K562 (cell line): ENCODE measurements around the gene CNOT10. TPM values are rescaled to one million over a fixed set of nuclear protein-coding genes. Genes with fewer than 3 reads are reported as not detected.

ENCODE experiments used
- ATAC-seq: fragments of 200-7000 bp; cut with Tn5 transposase; 3 replicates; pipeline ENCODE4 v1.9.1; 2020; ENCODE audit warnings: moderate library complexity
- BruUV-seq: library from RNA; stranded (reverse); fragments of 400-500 nt; replicated peaks from 2 replicates; lab custom pipeline; 2021; lab: Mats Ljungman, UMichigan
- CTCF ChIA-PET: fragments of 300-600 bp; formaldehyde crosslinking; extraction: SDS; loops from one replicate; lab custom pipeline; 2021; ENCODE audit warnings: low intra/inter-chr PET ratio; lab: Yijun Ruan, JAX
- POLR2A ChIA-PET: fragments of 300-600, 350-650 bp; sonication (Branson Sonifier 250); formaldehyde crosslinking; extraction: SDS; loops from one replicate; lab custom pipeline; 2021; ENCODE audit warnings: antibody characterized with exemption, inconsistent platforms; lab: Yijun Ruan, JAX
- DNase-seq, 4 experiments: peaks; one replicate each; pipeline versions ENCODE4 v3.0.0 to v3.0.0-alpha.2; 2011 to 2018; ENCODE audit warnings: low spot score in 3 of 4, mixed read lengths in 3 of 4; ENCODE audit errors: extremely low read depth in 1 of 4
- FAIRE-seq: peaks from 2 replicates; lab custom pipeline; 2011; peaks lifted over from hg19 to GRCh38; lab: Jason Lieb, UNC
- H2AFZ ChIP-seq: 2 replicates; pipeline ENCODE4 v1.6.0; 2011; ENCODE audit warnings: low read depth, low read length, control low read depth, inconsistent platforms
- H3K27ac ChIP-seq: fragments of 200-600 bp; 3 replicates; pipeline ENCODE4 v1.8.0; 2011; ENCODE audit warnings: low read depth, mild to moderate bottlenecking, control low read depth, inconsistent platforms, low read length, moderate library complexity, mixed read lengths; ENCODE audit errors: extremely low read depth
- H3K27me3 ChIP-seq, 2 experiments: fragments of 300-600 bp in 1 of 2; 2 replicates in 1 of 2; 3 replicates in 1 of 2; pipeline versions ENCODE4 v1.6.0 to v1.8.0; 2011; ENCODE audit warnings: inconsistent platforms in 2 of 2, low read length in 2 of 2, mild to moderate bottlenecking in 1 of 2, mixed read lengths in 1 of 2, moderate library complexity in 1 of 2; ENCODE audit not compliant: control insufficient read depth in 2 of 2, insufficient read depth in 2 of 2
- H3K36me3 ChIP-seq: fragments of 300-600 bp; 3 replicates; pipeline ENCODE4 v1.8.0; 2011; ENCODE audit warnings: mild to moderate bottlenecking, low read length, inconsistent platforms; ENCODE audit not compliant: control insufficient read depth, insufficient read depth
- H3K4me1 ChIP-seq, 2 experiments: fragments of 200-600 bp in 1 of 2; replicated peaks in 1 of 2; 2 replicates in 1 of 2; 3 replicates in 1 of 2; pipeline versions ENCODE4 v1.5.1 to v1.8.0; 2011; ENCODE audit warnings: inconsistent platforms in 2 of 2, low read length in 2 of 2, mild to moderate bottlenecking in 1 of 2, mixed read lengths in 1 of 2, moderate library complexity in 1 of 2; ENCODE audit not compliant: control insufficient read depth in 2 of 2, insufficient read depth in 2 of 2
- H3K4me2 ChIP-seq: 2 replicates; pipeline ENCODE4 v1.6.1; 2011; ENCODE audit warnings: low read length, control low read depth, inconsistent platforms, mixed read lengths; ENCODE audit not compliant: insufficient read depth
- H3K4me3 ChIP-seq: fragments of 200-600 bp; sonication (generic), shearing (Covaris generic); 2 replicates; pipeline ENCODE4 v1.5.1; 2016; ENCODE audit warnings: control low read depth, inconsistent platforms
- H3K79me2 ChIP-seq: fragments of 200-600 bp; 3 replicates; pipeline ENCODE4 v1.8.0; 2011; ENCODE audit warnings: low read length, inconsistent platforms; ENCODE audit not compliant: control insufficient read depth, insufficient read depth
- H3K9ac ChIP-seq, 2 experiments: 2 replicates each; pipeline versions ENCODE4 v1.6.0 to v1.6.1; 2011; ENCODE audit warnings: low read depth in 2 of 2, low read length in 2 of 2, control low read depth in 1 of 2, inconsistent platforms in 1 of 2, mild to moderate bottlenecking in 1 of 2, mixed read lengths in 1 of 2; ENCODE audit not compliant: insufficient read depth in 1 of 2
- H3K9me1 ChIP-seq: one replicate; pipeline ENCODE4 v1.6.0; 2011; ENCODE audit warnings: inconsistent platforms, mild to moderate bottlenecking, low read length, moderate library complexity; ENCODE audit not compliant: control insufficient read depth, insufficient read depth
- H3K9me3 ChIP-seq: replicated peaks from 2 replicates; pipeline ENCODE4 v1.5.1; 2011; ENCODE audit warnings: low read depth, low read length, inconsistent platforms; ENCODE audit not compliant: control insufficient read depth, insufficient read depth
- H4K20me1 ChIP-seq: replicated peaks from 2 replicates; pipeline ENCODE4 v1.6.1; 2011; ENCODE audit warnings: low read length, inconsistent platforms, mixed read lengths; ENCODE audit not compliant: control insufficient read depth, insufficient read depth
- CCAR2 ChIP-seq: fragments of 200-400 bp; formaldehyde crosslinking; IDR thresholded peaks from 2 replicates; pipeline ENCODE4 v1.6.1; 2017; ENCODE audit warnings: mild to moderate bottlenecking, low read depth, low read length
- CHAMP1 ChIP-seq: fragments of 450-650 bp; IDR thresholded peaks from 2 replicates; pipeline ENCODE4 v1.6.1; 2016; ENCODE audit warnings: mild to moderate bottlenecking
- GABPB2 ChIP-seq: fragments of 250-450 bp; sonication (Bioruptor Pico); conservative IDR thresholded peaks from 2 replicates; pipeline ENCODE4 v1.5.1; 2021; ENCODE audit warnings: mild to moderate bottlenecking
- HOXB6 ChIP-seq: fragments of 250-450 bp; sonication (Bioruptor Pico); IDR thresholded peaks from 2 replicates; pipeline ENCODE4 v1.5.1; 2022; ENCODE audit warnings: mild to moderate bottlenecking, borderline replicate concordance
- ID3 ChIP-seq, 2 experiments: fragments of 250-450 bp in 1 of 2; fragments of 450-650 bp in 1 of 2; sonication (Bioruptor Pico) in 1 of 2; IDR thresholded peaks; 2 replicates each; pipeline versions ENCODE4 v1.6.1 to v1.8.0; 2016 to 2021; ENCODE audit warnings: mild to moderate bottlenecking in 2 of 2, moderate library complexity in 2 of 2, missing compliant biosample characterization in 1 of 2, missing genetic modification characterization in 1 of 2
- MTF1 ChIP-seq: fragments of 250-450 bp; sonication (Bioruptor Pico); IDR thresholded peaks from 2 replicates; pipeline ENCODE4 v1.9.0; 2021; ENCODE audit warnings: moderate library complexity, mild to moderate bottlenecking, inconsistent platforms, borderline replicate concordance
- NFIX ChIP-seq: fragments of 250-450 bp; sonication (Bioruptor Pico); IDR thresholded peaks from 2 replicates; pipeline ENCODE4 v1.4.0; 2020; ENCODE audit warnings: low read depth, mild to moderate bottlenecking, moderate library complexity
- SLC30A9 ChIP-seq: fragments of 250-450 bp; sonication (Bioruptor Pico); IDR thresholded peaks from 2 replicates; pipeline ENCODE4 v1.8.0; 2022; ENCODE audit warnings: mild to moderate bottlenecking, moderate library complexity
- ZNF140 ChIP-seq: fragments of 250-450 bp; sonication (Bioruptor Pico); IDR thresholded peaks from 2 replicates; pipeline ENCODE4 v1.8.0; 2021; ENCODE audit warnings: moderate library complexity, mild to moderate bottlenecking, inconsistent platforms
- ZNF184 ChIP-seq: sonication (generic); formaldehyde crosslinking; IDR thresholded peaks from 2 replicates; pipeline ENCODE4 v1.5.0; 2020; ENCODE audit warnings: missing genetic modification reagents
- ZNF408 ChIP-seq: fragments of 250-450 bp; sonication (Bioruptor Pico); IDR thresholded peaks from 2 replicates; pipeline ENCODE4 v1.4.0; 2020; ENCODE audit warnings: low read depth, mild to moderate bottlenecking, moderate library complexity
- WGBS: fragments of 100-300 bp; shearing (Covaris generic); methylation state at CpG from one replicate; pipeline ENCODE4 v1.1.6; 2016; ENCODE audit warnings: low coverage, mixed read lengths; ENCODE audit not compliant: insufficient coverage; ENCODE audit errors: missing lambda C conversion rate; 5-methylcytosine and 5-hydroxymethylcytosine counted together
- in situ Hi-C: fragments of 300-500 bp; cut with MboI; formaldehyde crosslinking; loops from 4 replicates; pipeline ENCODE4 v1.15.0; 2018; ENCODE audit warnings: inconsistent platforms, mixed read lengths
- intact Hi-C: fragments of 100-400 bp; cut with micrococcal nuclease; formaldehyde crosslinking; loops from 2 replicates; pipeline ENCODE4 v1.14.2; 2022
- polyA plus RNA-seq, 8 experiments: library from polyadenylated mRNA; depleted of rRNA in 4 of 8; stranded (reverse) in 5 of 8; unstranded in 3 of 8; fragments of >200 nt; fragmentation: Nextera tagmentation in 2 of 8; fragmentation: Illumina TruSeq in 1 of 8; extraction: Ambion mirVana in 2 of 8; extraction: Trizol in 1 of 8; gene quantifications; 2 replicates each; pipeline versions ENCODE4 v1.2.1 to v1.2.3, GENCODE V29; 2011 to 2014; ENCODE audit warnings: inconsistent platforms in 1 of 8, missing spikeins in 1 of 8
- total RNA-seq, 7 experiments: library from RNA; depleted of rRNA in 6 of 7; stranded (reverse); fragments of >200 nt in 6 of 7; fragmentation: Illumina TruSeq in 2 of 7; extraction: Trizol in 2 of 7; gene quantifications; 2 replicates each; pipeline versions ENCODE4 v1.2.1 to v1.2.3, GENCODE V29; 2011 to 2021; ENCODE audit warnings: low replicate concordance in 1 of 7
- TF ChIP-seq, protein P1 (sequence below): fragments of 250-450 bp; sonication (Bioruptor Pico); IDR thresholded peaks from 2 replicates; pipeline ENCODE4 v1.8.0; 2022; ENCODE audit warnings: moderate library complexity, mild to moderate bottlenecking, inconsistent platforms
- TF ChIP-seq, protein P2 (sequence below): fragments of 250-450 bp; sonication (Bioruptor Pico); IDR thresholded peaks from 2 replicates; pipeline ENCODE4 v1.8.0; 2022; ENCODE audit warnings: inconsistent platforms, mild to moderate bottlenecking, moderate library complexity, borderline replicate concordance

CNOT10 gene
- total and polyA plus RNA-seq, 9 of the 15 experiments (the other 6 are each of a cell fraction or from before 2014, with no cell fraction given): 35.7 to 114 (median 81.9) TPM

GRCh38 chr3:32719931-32720330 lies 34.9 kb downstream of the CNOT10 start:
- ATAC-seq: no peak
- DNase-seq: no peak
- WGBS: 95% methylated on average over 5 of the region's 5 CpGs
- BruUV-seq: no TSS peak
- ChIA-PET POLR2A (interaction anchor here (1.1 to 2.0 kb wide), 2 partner anchors 11 to 50 kb away, joined by 3 to 11 read pairs; no protein-coding TSS in a partner anchor), CTCF (no interaction called here)
- Histone ChIP-seq H3K4me2 (no peak overlapping the region), H4K20me1 (no peaks in the 10 kb centered on the region), H3K27ac (no peak overlapping the region), H3K27me3 (no peaks in the 10 kb centered on the region), H3K36me3 (peaks cover 82% of the 10 kb centered on the region), H3K9ac (no peak overlapping the region), H3K4me3 (no peak overlapping the region), H2AFZ (no peak overlapping the region), H3K4me1 (no peaks in the 10 kb centered on the region), H3K9me1 (no peaks in the 10 kb centered on the region), H3K79me2 (no peaks in the 10 kb centered on the region), H3K9me3 (no peaks in the 10 kb centered on the region)
- in situ Hi-C loops (no loop called here), intact Hi-C loops (no loop called here)
- FAIRE-seq: no peak
- TF ChIP-seq HOXB6 (0 out of 2 replicates have a peak, but pooled peaks have one; percentile 65), MTF1 (CRISPR knock-in tag) (peak; percentile 88; the same call in 1 of the 2 replicates), NFIX (CRISPR knock-in tag) (peak; percentile 69), SLC30A9 (CRISPR knock-in tag) (peak; percentile 35; the same call in 1 of the 2 replicates), ZNF140 (CRISPR knock-in tag) (peak; percentile 59; the same call in 1 of the 2 replicates), CCAR2 (no peak), ZNF184 (CRISPR knock-in tag) (no peak), CHAMP1 (no peak), ID3 (CRISPR knock-in tag; IDR thresholded peaks at IDR 0.05) (0 out of 2 replicates have a peak, but pooled peaks have one; percentile 23), ID3 (tag; IDR thresholded peaks at IDR 0.05) (no peak), ZNF408 (CRISPR knock-in tag) (peak; percentile 81; the same call in 1 of the 2 replicates), GABPB2 (CRISPR knock-in tag) (0 out of 2 replicates have a peak, but pooled peaks have one; percentile 74)
- TF ChIP-seq, protein P1, sequence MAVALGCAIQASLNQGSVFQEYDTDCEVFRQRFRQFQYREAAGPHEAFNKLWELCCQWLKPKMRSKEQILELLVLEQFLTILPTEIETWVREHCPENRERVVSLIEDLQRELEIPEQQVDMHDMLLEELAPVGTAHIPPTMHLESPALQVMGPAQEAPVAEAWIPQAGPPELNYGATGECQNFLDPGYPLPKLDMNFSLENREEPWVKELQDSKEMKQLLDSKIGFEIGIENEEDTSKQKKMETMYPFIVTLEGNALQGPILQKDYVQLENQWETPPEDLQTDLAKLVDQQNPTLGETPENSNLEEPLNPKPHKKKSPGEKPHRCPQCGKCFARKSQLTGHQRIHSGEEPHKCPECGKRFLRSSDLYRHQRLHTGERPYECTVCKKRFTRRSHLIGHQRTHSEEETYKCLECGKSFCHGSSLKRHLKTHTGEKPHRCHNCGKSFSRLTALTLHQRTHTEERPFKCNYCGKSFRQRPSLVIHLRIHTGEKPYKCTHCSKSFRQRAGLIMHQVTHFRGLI (CRISPR knock-in tag): 0 out of 2 replicates have a peak, but pooled peaks have one; percentile 42
- TF ChIP-seq, protein P2, sequence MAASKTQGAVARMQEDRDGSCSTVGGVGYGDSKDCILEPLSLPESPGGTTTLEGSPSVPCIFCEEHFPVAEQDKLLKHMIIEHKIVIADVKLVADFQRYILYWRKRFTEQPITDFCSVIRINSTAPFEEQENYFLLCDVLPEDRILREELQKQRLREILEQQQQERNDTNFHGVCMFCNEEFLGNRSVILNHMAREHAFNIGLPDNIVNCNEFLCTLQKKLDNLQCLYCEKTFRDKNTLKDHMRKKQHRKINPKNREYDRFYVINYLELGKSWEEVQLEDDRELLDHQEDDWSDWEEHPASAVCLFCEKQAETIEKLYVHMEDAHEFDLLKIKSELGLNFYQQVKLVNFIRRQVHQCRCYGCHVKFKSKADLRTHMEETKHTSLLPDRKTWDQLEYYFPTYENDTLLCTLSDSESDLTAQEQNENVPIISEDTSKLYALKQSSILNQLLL (CRISPR knock-in tag): peak; percentile 97
